ENCODE measurements around the gene NPEPPS.
"Not testable (repeated sequence)": the region's sequence is repeated elsewhere in the genome, so short reads cannot be mapped to it uniquely, and the experiment has no call there.

- TF ChIP-seq CTCF (IDR thresholded peaks at IDR 0.05); TCF7L2 (IDR thresholded peaks at IDR 0.05; ENCODE audit: low read depth, low read length); POLR2AphosphoS5 (IDR thresholded peaks at IDR 0.05; ENCODE audit: low read depth, low read length): not testable (repeated sequence)
Observed at GRCh38 chr17:47499074-47499473, 31.8 kb upstream of the NPEPPS start.

Measured in Panc1 (cell line).